ENCODE data around the gene EIF2B5. TPM values are rescaled to one million over a fixed set of nuclear protein-coding genes. Genes with fewer than 3 reads are reported as not detected.

EIF2B5 gene
- total RNA-seq, 2 donors from 2014 or later, result 38.7 to 39.7 TPM

GRCh38 chr3:184154885-184155643 lies 19.9 kb downstream of the EIF2B5 start, which contains the start of gene DVL3:
Gene DVL3 (plus strand): TSS chr3:184155377. CDS start chr3:184155636, 259 bp downstream.
- peak; percentile 56 for ATAC-seq (ENCODE audit: insufficient number of reproducible peaks, low FRiP score, low read depth)
- Histone ChIP-seq H3K27me3 (replicated peaks; ENCODE audit: insufficient read depth) (no peaks in the 10 kb centered on the region), H3K4me1 (ENCODE audit: control insufficient read depth in 1 of 2, low read depth in 2 of 2) (peaks cover 32 to 42% of the 10 kb centered on the region in 2 donors), H3K4me3 (peak within 1 kb of the TSS; percentile 95), H3K36me3 (no peaks in the 10 kb centered on the region), H3K27ac (peak within 1 kb of the TSS; percentile 93 to 95), H3K9me3 (no peaks in the 10 kb centered on the region)
- no peak for TF ChIP-seq CTCF (IDR thresholded peaks at IDR 0.05)
- no peak for DNase-seq (ENCODE audit: low spot score)

GRCh38 chr3:184155644-184156521 lies 20.7 kb downstream of the EIF2B5 start:
- Histone ChIP-seq H3K4me1 (ENCODE audit: control insufficient read depth in 1 of 2, low read depth in 2 of 2) (peaks cover 40 to 51% of the 10 kb centered on the region in 2 donors), H3K9me3 (no peaks in the 10 kb centered on the region), H3K27ac (peak overlapping the region; percentile 93 to 95), H3K36me3 (no peaks in the 10 kb centered on the region), H3K4me3 (peak overlapping the region; percentile 95), H3K27me3 (replicated peaks; ENCODE audit: insufficient read depth) (no peaks in the 10 kb centered on the region)
- ATAC-seq (ENCODE audit: insufficient number of reproducible peaks, low FRiP score, low read depth) (no peak), DNase-seq (ENCODE audit: low spot score) (no peak)
- no peak for TF ChIP-seq CTCF (IDR thresholded peaks at IDR 0.05)

- H3K27ac ChIP-seq, result peak overlapping the region; percentile 93 to 95
- ATAC-seq (ENCODE audit: insufficient number of reproducible peaks, low FRiP score, low read depth) (peak; percentile 24), DNase-seq (ENCODE audit: low spot score) (no peak)
- H3K4me3 ChIP-seq, result peak overlapping the region; percentile 95
- H3K9me3 ChIP-seq, result no peaks in the 10 kb centered on the region
- H3K27me3 ChIP-seq (replicated peaks; ENCODE audit: insufficient read depth), result no peaks in the 10 kb centered on the region
- peaks cover 42 to 57% of the 10 kb centered on the region in 2 donors for H3K4me1 ChIP-seq (ENCODE audit: control insufficient read depth in 1 of 2, low read depth in 2 of 2)
- H3K36me3 ChIP-seq, result no peaks in the 10 kb centered on the region
- no peak for TF ChIP-seq CTCF (IDR thresholded peaks at IDR 0.05)
These were observed 21.4 kb downstream of the EIF2B5 start for GRCh38 chr3:184156522-184156955.

DNA sequence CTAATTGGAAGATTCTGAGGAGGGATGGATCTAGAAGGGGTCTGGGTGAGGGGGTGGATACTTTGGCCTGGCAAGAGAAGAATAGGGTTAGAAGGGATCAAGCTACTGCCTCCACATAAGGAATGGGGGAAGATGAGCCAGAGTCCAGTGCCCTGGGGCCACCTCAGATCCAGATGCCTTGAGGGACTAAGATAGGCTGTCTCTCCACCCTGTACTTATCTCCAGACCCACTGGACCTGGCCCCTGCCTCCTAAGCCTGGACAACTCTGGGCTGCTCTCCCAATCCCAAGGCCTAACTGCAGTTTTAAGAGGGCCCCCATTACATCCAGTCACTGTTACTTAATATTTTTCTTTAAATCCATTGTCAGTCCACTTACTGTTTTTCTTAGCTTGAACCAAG lies 22.0 kb downstream of the EIF2B5 start:
- TF ChIP-seq CTCF (IDR thresholded peaks at IDR 0.05), result no peak
- peaks cover 45 to 64% of the 10 kb centered on the region in 2 donors for H3K4me1 ChIP-seq (ENCODE audit: control insufficient read depth in 1 of 2, low read depth in 2 of 2)
- no peaks in the 10 kb centered on the region for H3K36me3 ChIP-seq
- peak overlapping the region; percentile 93 to 95 for H3K27ac ChIP-seq
- DNase-seq (ENCODE audit: low spot score), result no peak
- H3K9me3 ChIP-seq, result no peaks in the 10 kb centered on the region
- peak overlapping the region; percentile 95 for H3K4me3 ChIP-seq
- no peaks in the 10 kb centered on the region for H3K27me3 ChIP-seq (replicated peaks; ENCODE audit: insufficient read depth)
- ATAC-seq (ENCODE audit: insufficient number of reproducible peaks, low FRiP score, low read depth), result no peak

- TF ChIP-seq CTCF (IDR thresholded peaks at IDR 0.05), result no peak
- no peak for DNase-seq (ENCODE audit: low spot score)
- Histone ChIP-seq H3K4me3 (no peak overlapping the region), H3K9me3 (no peaks in the 10 kb centered on the region), H3K36me3 (peaks cover under 1% of the 10 kb centered on the region), H3K27me3 (replicated peaks; ENCODE audit: insufficient read depth) (no peaks in the 10 kb centered on the region), H3K27ac (peak overlapping the region in 1 of 2 donors; percentile 38), H3K4me1 (ENCODE audit: control insufficient read depth in 1 of 2, low read depth in 2 of 2) (peaks cover 43 to 73% of the 10 kb centered on the region in 2 donors)
- ATAC-seq (ENCODE audit: insufficient number of reproducible peaks, low FRiP score, low read depth), result no peak
These were observed 23.2 kb downstream of the EIF2B5 start for GRCh38 chr3:184158404-184158803.
